ENCODE measurements around the gene BOC.

BOC gene

GRCh38 chr3:113287803-113288648, 76.7 kb downstream of the BOC start:
- peak; percentile 65 for DNase-seq (ENCODE audit: extremely low spot score)
- ChIA-PET CTCF (interaction anchor here (0.6 to 5.3 kb wide), 53 partner anchors 9 to 706 kb away, joined by 3 to 52 read pairs (median 5); a partner anchor contains a TSS), POLR2A (no interaction called here)
- peak; percentile 90 for TF ChIP-seq CTCF (IDR thresholded peaks at IDR 0.05; ENCODE audit: control extremely low read depth, extremely low read depth, low read depth, missing control alignments)

GRCh38 chr3:113288881-113289280, 77.5 kb downstream of the BOC start:
- DNase-seq (ENCODE audit: extremely low spot score): no peak
- ChIA-PET POLR2A (no interaction called here), CTCF (interaction anchor here (0.8 to 5.3 kb wide), 53 partner anchors 9 to 707 kb away, joined by 3 to 52 read pairs (median 6); a partner anchor contains a TSS)
- TF ChIP-seq CTCF (IDR thresholded peaks at IDR 0.05; ENCODE audit: control extremely low read depth, extremely low read depth, low read depth, missing control alignments): no peak

- ChIA-PET CTCF (no interaction called here), POLR2A (no interaction called here)
- DNase-seq (ENCODE audit: extremely low spot score): no peak
- no peak for TF ChIP-seq CTCF (IDR thresholded peaks at IDR 0.05; ENCODE audit: control extremely low read depth, extremely low read depth, low read depth, missing control alignments)
Observed at GRCh38 chr3:113291572-113291971, 80.2 kb downstream of the BOC start.

- POLR2A ChIA-PET: interaction anchor here (0.6 kb wide), 1 partner anchor 292 kb away, joined by 3 read pairs; no protein-coding TSS in a partner anchor
- TF ChIP-seq CTCF (IDR thresholded peaks at IDR 0.05; ENCODE audit: control extremely low read depth, extremely low read depth, low read depth, missing control alignments): no peak
- no peak for DNase-seq (ENCODE audit: extremely low spot score)
- CTCF ChIA-PET: interaction anchor here (0.8 to 2.9 kb wide), 7 partner anchors 14 to 285 kb away, joined by 3 to 8 read pairs (median 3); partner anchors contain the start of gene SPICE1
Observed at GRCh38 chr3:113292933-113293332, 81.6 kb downstream of the BOC start.

- POLR2A ChIA-PET: interaction anchor here (0.6 kb wide), 1 partner anchor 293 kb away, joined by 3 read pairs; no protein-coding TSS in a partner anchor
- CTCF ChIA-PET: interaction anchor here (1.0 to 2.9 kb wide), 6 partner anchors 14 to 284 kb away, joined by 3 to 8 read pairs (median 4); partner anchors contain the start of gene SPICE1
- TF ChIP-seq CTCF (IDR thresholded peaks at IDR 0.05; ENCODE audit: control extremely low read depth, extremely low read depth, low read depth, missing control alignments): no peak
- DNase-seq (ENCODE audit: extremely low spot score): no peak
Observed at GRCh38 chr3:113293348-113293747, 82.0 kb downstream of the BOC start.

- ChIA-PET POLR2A (no interaction called here), CTCF (interaction anchor here (1.1 to 4.4 kb wide), 4 partner anchors 7 to 245 kb away, joined by 3 to 28 read pairs (median 6); no protein-coding TSS in a partner anchor)
- no peak for DNase-seq (ENCODE audit: extremely low spot score)
- no peak for TF ChIP-seq CTCF (IDR thresholded peaks at IDR 0.05; ENCODE audit: control extremely low read depth, extremely low read depth, low read depth, missing control alignments)
Observed at GRCh38 chr3:113295463-113295862, 84.1 kb downstream of the BOC start.

Data from GM10248 (cell line).